ENCODE results near the gene DENND1C. TPM values are rescaled to one million over a fixed set of nuclear protein-coding genes. Genes with fewer than 3 reads are reported as not detected.

The DENND1C gene
- total and polyA plus RNA-seq, 2 experiments from 2014 or later, result 3.1 to 6.1 TPM

GRCh38 chr19:6443986-6444385, 37.6 kb downstream of the DENND1C start:
- H3K27me3 Mint-ChIP-seq (ENCODE audit: insufficient read depth, low read depth, poor library complexity), result peaks cover 3% of the 10 kb centered on the region
- no peaks in the 10 kb centered on the region; the same call in 1 of the 2 replicates for H4K20me1 ChIP-seq (replicated peaks; ENCODE audit: insufficient read depth)
- DNase-seq (ENCODE audit: low spot score) (no peak), ATAC-seq (no peak)
- H3K27me3 ChIP-seq (ENCODE audit: insufficient read depth), result no peaks in the 10 kb centered on the region
- no peaks in the 10 kb centered on the region for H3K79me2 ChIP-seq (replicated peaks; ENCODE audit: insufficient read depth)
- no peak overlapping the region for H3K27ac Mint-ChIP-seq
- no peaks in the 10 kb centered on the region for H3K36me3 ChIP-seq (ENCODE audit: insufficient read depth)
- no peak overlapping the region for H3K4me2 ChIP-seq
- H3K27ac ChIP-seq (ENCODE audit: low read depth), result no peak overlapping the region
- no peak overlapping the region for H3K4me3 ChIP-seq
- H3K4me1 Mint-ChIP-seq, result no peaks in the 10 kb centered on the region
- no peaks in the 10 kb centered on the region for H3K9me2 ChIP-seq (ENCODE audit: insufficient read depth)
- peaks cover 8% of the 10 kb centered on the region for H3K36me3 Mint-ChIP-seq (ENCODE audit: low read depth)
- no peaks in the 10 kb centered on the region for H3F3A ChIP-seq (replicated peaks; ENCODE audit: low read depth)
- no peak for TF ChIP-seq ZNF114 (CRISPR knock-in tag; IDR thresholded peaks at IDR 0.05)
- TF ChIP-seq ZNF462 (CRISPR knock-in tag; IDR thresholded peaks at IDR 0.05), result no peak
- no peak for TF ChIP-seq ZNF331 (CRISPR knock-in tag; IDR thresholded peaks at IDR 0.05; ENCODE audit: low read depth)
- TF ChIP-seq NANOG (IDR thresholded peaks at IDR 0.05; ENCODE audit: borderline replicate concordance), result no peak
- TF ChIP-seq EZH2phosphoT487 (IDR thresholded peaks at IDR 0.05; ENCODE audit: unreplicated experiment), result no peak
- no peak for TF ChIP-seq ETS1 (IDR thresholded peaks at IDR 0.05)
- TF ChIP-seq, protein P1, sequence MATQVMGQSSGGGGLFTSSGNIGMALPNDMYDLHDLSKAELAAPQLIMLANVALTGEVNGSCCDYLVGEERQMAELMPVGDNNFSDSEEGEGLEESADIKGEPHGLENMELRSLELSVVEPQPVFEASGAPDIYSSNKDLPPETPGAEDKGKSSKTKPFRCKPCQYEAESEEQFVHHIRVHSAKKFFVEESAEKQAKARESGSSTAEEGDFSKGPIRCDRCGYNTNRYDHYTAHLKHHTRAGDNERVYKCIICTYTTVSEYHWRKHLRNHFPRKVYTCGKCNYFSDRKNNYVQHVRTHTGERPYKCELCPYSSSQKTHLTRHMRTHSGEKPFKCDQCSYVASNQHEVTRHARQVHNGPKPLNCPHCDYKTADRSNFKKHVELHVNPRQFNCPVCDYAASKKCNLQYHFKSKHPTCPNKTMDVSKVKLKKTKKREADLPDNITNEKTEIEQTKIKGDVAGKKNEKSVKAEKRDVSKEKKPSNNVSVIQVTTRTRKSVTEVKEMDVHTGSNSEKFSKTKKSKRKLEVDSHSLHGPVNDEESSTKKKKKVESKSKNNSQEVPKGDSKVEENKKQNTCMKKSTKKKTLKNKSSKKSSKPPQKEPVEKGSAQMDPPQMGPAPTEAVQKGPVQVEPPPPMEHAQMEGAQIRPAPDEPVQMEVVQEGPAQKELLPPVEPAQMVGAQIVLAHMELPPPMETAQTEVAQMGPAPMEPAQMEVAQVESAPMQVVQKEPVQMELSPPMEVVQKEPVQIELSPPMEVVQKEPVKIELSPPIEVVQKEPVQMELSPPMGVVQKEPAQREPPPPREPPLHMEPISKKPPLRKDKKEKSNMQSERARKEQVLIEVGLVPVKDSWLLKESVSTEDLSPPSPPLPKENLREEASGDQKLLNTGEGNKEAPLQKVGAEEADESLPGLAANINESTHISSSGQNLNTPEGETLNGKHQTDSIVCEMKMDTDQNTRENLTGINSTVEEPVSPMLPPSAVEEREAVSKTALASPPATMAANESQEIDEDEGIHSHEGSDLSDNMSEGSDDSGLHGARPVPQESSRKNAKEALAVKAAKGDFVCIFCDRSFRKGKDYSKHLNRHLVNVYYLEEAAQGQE (IDR thresholded peaks at IDR 0.05; ENCODE audit: unreplicated experiment), result no peak
- no peak for TF ChIP-seq JUNB (IDR thresholded peaks at IDR 0.05; ENCODE audit: unreplicated experiment)
- TF ChIP-seq CTCF (conservative IDR thresholded peaks at IDR 0.05; ENCODE audit: low read depth in 2 of 2), result no peak
- no peak for TF ChIP-seq EZH2 (IDR thresholded peaks at IDR 0.05; ENCODE audit: low read depth, unreplicated experiment)
- H3K4me3 Mint-ChIP-seq, result no peak overlapping the region
- H3K9me3 Mint-ChIP-seq, result peaks cover 2% of the 10 kb centered on the region; the same call in 1 of the 3 replicates
- no peak overlapping the region for H2AFZ ChIP-seq
- no peaks in the 10 kb centered on the region for H3K4me1 ChIP-seq (ENCODE audit: insufficient read depth)
